HUES6 (cell line): Measurements from ENCODE around the gene TSPAN15.
"Not testable (repeated sequence)": the region's sequence is repeated elsewhere in the genome, so short reads cannot be mapped to it uniquely, and the experiment has no call there.

Experiments used
- H3K27ac ChIP-seq: 2 replicates; pipeline ENCODE4 v1.7.0; 2013; ENCODE audit warnings: low read depth, mild to moderate bottlenecking, low read length, inconsistent platforms
- H3K27me3 ChIP-seq: 2 replicates; pipeline ENCODE4 v1.6.1; 2013; ENCODE audit warnings: low read length; ENCODE audit not compliant: control insufficient read depth, insufficient read depth
- H3K36me3 ChIP-seq: 2 replicates; pipeline ENCODE4 v1.6.1; 2013; ENCODE audit warnings: low read length; ENCODE audit not compliant: control insufficient read depth, insufficient read depth
- H3K4me1 ChIP-seq: 2 replicates; pipeline ENCODE4 v1.6.1; 2013; ENCODE audit warnings: low read length; ENCODE audit not compliant: control insufficient read depth, insufficient read depth
- H3K4me3 ChIP-seq: 2 replicates; pipeline ENCODE4 v1.5.1; 2013; ENCODE audit warnings: low read depth, low read length
- H3K9ac ChIP-seq: one replicate; pipeline ENCODE4 v1.6.1; 2013; ENCODE audit warnings: mild to moderate bottlenecking, low read length
- H3K9me3 ChIP-seq: 2 replicates; pipeline ENCODE4 v1.6.1; 2013; ENCODE audit warnings: low read depth, low read length; ENCODE audit not compliant: control insufficient read depth, insufficient read depth

TSPAN15 gene

GRCh38 chr10:69480068-69480412 lies 28.8 kb downstream of the TSPAN15 start:
- Histone ChIP-seq H3K4me3 (no peak overlapping the region), H3K9ac (no peak overlapping the region), H3K36me3 (no peaks in the 10 kb centered on the region), H3K9me3 (no peaks in the 10 kb centered on the region), H3K27ac (no peak overlapping the region), H3K4me1 (peaks cover 9% of the 10 kb centered on the region; the same call in 1 of the 2 replicates), H3K27me3 (no peaks in the 10 kb centered on the region)

GRCh38 chr10:69481305-69481704 lies 30.0 kb downstream of the TSPAN15 start:
- no peaks in the 10 kb centered on the region for H3K9me3 ChIP-seq
- peaks cover 9% of the 10 kb centered on the region; the same call in 1 of the 2 replicates for H3K4me1 ChIP-seq
- H3K36me3 ChIP-seq: no peaks in the 10 kb centered on the region
- H3K4me3 ChIP-seq: no peak overlapping the region
- no peak overlapping the region for H3K27ac ChIP-seq
- no peak overlapping the region for H3K9ac ChIP-seq
- no peaks in the 10 kb centered on the region for H3K27me3 ChIP-seq

GRCh38 chr10:69481811-69482524 lies 30.7 kb downstream of the TSPAN15 start:
- H3K27me3 ChIP-seq: no peaks in the 10 kb centered on the region
- no peaks in the 10 kb centered on the region for H3K36me3 ChIP-seq
- H3K9ac ChIP-seq: no peak overlapping the region
- H3K4me1 ChIP-seq: peaks cover 9% of the 10 kb centered on the region; the same call in 1 of the 2 replicates
- no peak overlapping the region for H3K4me3 ChIP-seq
- H3K9me3 ChIP-seq: no peaks in the 10 kb centered on the region
- no peak overlapping the region for H3K27ac ChIP-seq

DNA sequence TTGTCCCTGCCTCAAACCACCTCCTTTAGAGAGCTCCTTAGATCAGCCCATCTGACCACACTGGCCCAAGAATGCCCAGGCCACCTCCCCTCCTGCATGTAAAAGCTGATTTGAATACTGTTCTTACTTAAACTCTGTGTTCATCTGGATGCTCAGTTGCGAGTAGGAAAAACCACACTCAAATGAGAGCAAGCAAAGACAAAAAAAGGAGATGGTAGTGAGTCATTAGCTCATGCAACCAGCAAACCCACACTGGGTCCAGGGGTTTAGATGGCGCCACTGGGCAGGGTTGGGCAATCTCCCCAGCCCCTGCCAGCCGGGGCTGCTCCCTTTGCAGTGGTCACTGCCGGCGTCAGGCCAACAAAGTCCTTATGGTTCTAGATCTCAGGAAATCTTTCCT lies 32.7 kb downstream of the TSPAN15 start:
- Histone ChIP-seq H3K27ac (no peak overlapping the region), H3K4me1 (peaks cover 9% of the 10 kb centered on the region; the same call in 1 of the 2 replicates), H3K9ac (no peak overlapping the region)

DNA sequence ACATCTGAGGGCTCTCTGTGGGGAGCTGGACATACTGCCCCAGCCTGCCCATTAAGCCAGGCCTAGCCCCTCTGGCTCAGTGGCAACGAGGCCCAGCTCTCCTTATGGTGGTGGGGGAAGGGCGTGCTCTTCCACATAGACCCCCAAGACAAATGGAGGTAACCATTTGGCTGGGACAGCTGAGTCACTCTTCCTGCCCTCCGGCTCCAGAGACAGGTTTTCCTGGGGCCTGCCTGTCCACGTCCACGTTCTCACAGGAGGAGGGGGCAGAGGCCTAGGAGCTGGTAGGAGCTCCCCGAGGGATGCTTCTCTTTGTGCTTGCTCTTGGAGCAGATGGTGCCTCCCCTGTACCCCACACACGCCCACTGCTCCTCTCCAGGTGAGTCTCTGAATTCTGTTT lies 33.5 kb downstream of the TSPAN15 start:
- Histone ChIP-seq H3K36me3 (no peaks in the 10 kb centered on the region), H3K27ac (no peak overlapping the region), H3K9ac (no peak overlapping the region), H3K9me3 (peaks cover 25% of the 10 kb centered on the region), H3K4me1 (peaks cover 5% of the 10 kb centered on the region; the same call in 1 of the 2 replicates), H3K27me3 (no peaks in the 10 kb centered on the region), H3K4me3 (no peak overlapping the region)

More for the DNA sequence above, 32.7 kb downstream of the TSPAN15 start:
- Histone ChIP-seq H3K9me3 (peaks cover 19% of the 10 kb centered on the region), H3K27me3 (no peaks in the 10 kb centered on the region), H3K36me3 (no peaks in the 10 kb centered on the region), H3K4me3 (no peak overlapping the region)

- no peaks in the 10 kb centered on the region for H3K36me3 ChIP-seq
- H3K9ac ChIP-seq: no peak overlapping the region
- H3K9me3 ChIP-seq: peaks cover 32% of the 10 kb centered on the region
- no peak overlapping the region for H3K27ac ChIP-seq
- no peak overlapping the region for H3K4me3 ChIP-seq
- H3K27me3 ChIP-seq: no peaks in the 10 kb centered on the region
- H3K4me1 ChIP-seq: peaks cover 3% of the 10 kb centered on the region; the same call in 1 of the 2 replicates
These were observed 35.9 kb downstream of the TSPAN15 start for GRCh38 chr10:69486922-69487730.

- H3K9ac ChIP-seq, H3K4me1 ChIP-seq, H3K36me3 ChIP-seq, H3K27ac ChIP-seq, H3K4me3 ChIP-seq, H3K27me3 ChIP-seq: not testable (repeated sequence)
- peaks cover 32% of the 10 kb centered on the region for H3K9me3 ChIP-seq
These were observed 37.0 kb downstream of the TSPAN15 start for GRCh38 chr10:69488149-69488844.

- H3K9me3 ChIP-seq: peaks cover 32% of the 10 kb centered on the region
- H3K27me3 ChIP-seq, H3K27ac ChIP-seq, H3K9ac ChIP-seq, H3K4me3 ChIP-seq, H3K36me3 ChIP-seq, H3K4me1 ChIP-seq: not testable (repeated sequence)
These were observed 37.6 kb downstream of the TSPAN15 start for GRCh38 chr10:69488856-69489255.

DNA sequence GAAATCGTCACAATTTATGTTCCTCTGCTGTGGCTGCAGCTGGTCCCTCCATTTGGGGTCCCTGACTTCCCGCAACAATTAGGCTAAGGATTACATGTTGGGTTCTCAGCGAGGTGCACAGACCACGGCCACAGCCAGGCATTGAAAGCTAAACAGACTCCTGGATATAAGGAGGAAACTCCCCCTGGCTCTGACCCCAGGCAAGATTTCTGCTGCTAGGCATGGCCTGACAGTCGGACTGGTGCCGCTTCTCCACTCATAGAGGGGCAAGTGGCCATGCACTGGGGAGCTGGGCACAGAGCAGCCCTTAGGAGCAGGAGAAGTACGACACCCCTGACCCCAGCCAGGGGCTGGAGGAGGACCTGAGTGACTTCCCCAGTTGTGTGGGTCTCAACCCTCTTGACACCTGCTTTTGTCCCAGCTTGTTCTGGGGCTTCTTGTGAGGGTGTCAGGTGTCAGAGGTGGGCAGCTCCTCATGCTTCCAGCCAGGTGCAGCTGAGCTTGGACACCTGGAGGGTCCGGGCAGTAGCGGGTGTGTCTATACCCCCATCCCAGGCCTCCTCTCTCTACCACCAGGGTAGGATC lies 38.3 kb downstream of the TSPAN15 start:
- Histone ChIP-seq H3K27me3 (no peaks in the 10 kb centered on the region), H3K9me3 (peaks cover 32% of the 10 kb centered on the region), H3K4me3 (no peak overlapping the region), H3K4me1 (peaks cover 5% of the 10 kb centered on the region; the same call in 1 of the 2 replicates), H3K36me3 (no peaks in the 10 kb centered on the region), H3K9ac (no peak overlapping the region), H3K27ac (no peak overlapping the region)

- Histone ChIP-seq H3K9me3 (peaks cover 32% of the 10 kb centered on the region), H3K4me3 (no peak overlapping the region), H3K4me1 (peaks cover 5% of the 10 kb centered on the region; the same call in 1 of the 2 replicates), H3K9ac (no peak overlapping the region), H3K27ac (no peak overlapping the region), H3K36me3 (no peaks in the 10 kb centered on the region), H3K27me3 (no peaks in the 10 kb centered on the region)
These were observed 39.6 kb downstream of the TSPAN15 start for GRCh38 chr10:69490876-69491275.
